Keratinocyte (primary cell): ENCODE data around the gene CLNK.

Experiments used
- CTCF ChIP-seq, 3 experiments: IDR thresholded peaks in 1 of 3; conservative IDR thresholded peaks in 1 of 3; optimal IDR thresholded peaks in 1 of 3; 2 replicates in 2 of 3; 3 replicates in 1 of 3; pipeline versions ENCODE3 to v1.5.1; 2011; ENCODE audit warnings: low read length in 3 of 3, mild to moderate bottlenecking in 3 of 3, moderate library complexity in 2 of 3, control low read depth in 1 of 3, inconsistent platforms in 1 of 3; ENCODE audit not compliant: insufficient read depth in 2 of 3; ENCODE audit errors: extremely low read depth in 1 of 3
- EZH2 ChIP-seq: IDR thresholded peaks from one replicate; pipeline ENCODE4 v1.6.1; 2012; ENCODE audit warnings: inconsistent platforms, mild to moderate bottlenecking, low read length, moderate library complexity

- no peak for TF ChIP-seq CTCF (optimal IDR thresholded peaks at IDR 0.05 in 1 of 3, IDR thresholded peaks at IDR 0.05 in 1 of 3, conservative IDR thresholded peaks at IDR 0.05 in 1 of 3; ENCODE audit: extremely low read depth in 1 of 3, insufficient read depth in 2 of 3, low read length in 3 of 3)
- no peak for TF ChIP-seq EZH2
Measured at GRCh38 chr4:10589799-10590198, 94.8 kb downstream of the CLNK start.
